ENCODE data around the gene DEPDC4.

GRCh38 chr12:100238801-100239200 lies 28.1 kb downstream of the DEPDC4 start:
- no peak for TF ChIP-seq CTCF (conservative IDR thresholded peaks at IDR 0.05 in 1 of 2, IDR thresholded peaks at IDR 0.05 in 1 of 2; ENCODE audit: extremely low read depth in 1 of 2, insufficient read depth in 1 of 2, low read depth in 1 of 2, low read length in 2 of 2)
- no peak for TF ChIP-seq EZH2 (IDR thresholded peaks at IDR 0.05; ENCODE audit: borderline replicate concordance, low read length)
